HepG2 (cell line): ENCODE measurements around the gene NR2F6. TPM values are rescaled to one million over a fixed set of nuclear protein-coding genes. Genes with fewer than 3 reads are reported as not detected.
A peak's percentile ranks its signal among the peaks of the same experiment; 100 is the strongest.

ENCODE experiments used
- ADNP ChIP-seq: sonication (generic); formaldehyde crosslinking; IDR thresholded peaks from 2 replicates; pipeline ENCODE4 v1.4.0; 2020; ENCODE audit warnings: missing genetic modification reagents
- BCL3 ChIP-seq: sonication (generic); formaldehyde crosslinking; IDR thresholded peaks from 2 replicates; pipeline ENCODE4 v1.5.1; 2020; ENCODE audit warnings: mild to moderate bottlenecking, missing genetic modification reagents, moderate library complexity
- CC2D1A ChIP-seq: sonication (generic); formaldehyde crosslinking; IDR thresholded peaks from 2 replicates; pipeline ENCODE4 v1.8.1; 2023; ENCODE audit warnings: mild to moderate bottlenecking, missing genetic modification reagents
- EEA1 ChIP-seq: sonication (generic); formaldehyde crosslinking; IDR thresholded peaks from 2 replicates; pipeline ENCODE4 v1.5.1; 2020; ENCODE audit warnings: mild to moderate bottlenecking, missing genetic modification reagents, borderline replicate concordance
- FOXK1 ChIP-seq: sonication (generic); formaldehyde crosslinking; IDR thresholded peaks from 2 replicates; pipeline ENCODE4 v1.4.0; 2020; ENCODE audit warnings: low read depth, missing genetic modification reagents, borderline replicate concordance
- HNF4A ChIP-seq: sonication (generic); formaldehyde crosslinking; IDR thresholded peaks from 2 replicates; pipeline ENCODE4 v1.4.0; 2020; ENCODE audit warnings: missing genetic modification reagents
- KDM2A ChIP-seq: sonication (generic); formaldehyde crosslinking; IDR thresholded peaks from 2 replicates; pipeline ENCODE4 v1.4.0; 2020; ENCODE audit warnings: low read depth, missing genetic modification reagents, borderline replicate concordance
- KDM4B ChIP-seq: sonication (generic); formaldehyde crosslinking; IDR thresholded peaks from 2 replicates; pipeline ENCODE4 v1.4.0; 2020; ENCODE audit warnings: missing genetic modification reagents
- KLF6 ChIP-seq: IDR thresholded peaks from 2 replicates; pipeline ENCODE4 v1.8.0; 2016; ENCODE audit warnings: missing biosample characterization, missing genetic modification reagents
- LCORL ChIP-seq, 2 experiments: fragments of 450-650 bp in 1 of 2; sonication (generic) in 1 of 2; formaldehyde crosslinking in 1 of 2; IDR thresholded peaks; 2 replicates each; pipeline versions ENCODE4 v1.5.0 to v1.6.1; 2017 to 2020; ENCODE audit warnings: antibody characterized with exemption in 1 of 2, missing genetic modification reagents in 1 of 2
- PHF8 ChIP-seq: sonication (generic); formaldehyde crosslinking; IDR thresholded peaks from 2 replicates; pipeline ENCODE4 v1.5.0; 2020; ENCODE audit warnings: missing genetic modification reagents
- SMYD3 ChIP-seq: sonication (generic); formaldehyde crosslinking; IDR thresholded peaks from 2 replicates; pipeline ENCODE4 v1.8.1; 2023; ENCODE audit warnings: mild to moderate bottlenecking, missing genetic modification reagents
- ZBED4 ChIP-seq: sonication (generic); formaldehyde crosslinking; IDR thresholded peaks from 2 replicates; pipeline ENCODE4 v1.4.0; 2020; ENCODE audit warnings: missing genetic modification reagents, borderline replicate concordance
- ZHX2 ChIP-seq, 2 experiments: sonication (generic) in 1 of 2; formaldehyde crosslinking in 1 of 2; IDR thresholded peaks; 2 replicates each; pipeline versions ENCODE4 v1.6.1 to v1.9.0; 2014 to 2022; ENCODE audit warnings: antibody characterized with exemption in 1 of 2, borderline replicate concordance in 1 of 2, inconsistent platforms in 1 of 2, low read depth in 1 of 2, missing genetic modification reagents in 1 of 2
- ZMYM3 ChIP-seq: sonication (generic); formaldehyde crosslinking; IDR thresholded peaks from 2 replicates; pipeline ENCODE4 v1.5.1; 2020; ENCODE audit warnings: mild to moderate bottlenecking, missing genetic modification reagents
- ZNF207 ChIP-seq: fragments of 450-650 bp; IDR thresholded peaks from 2 replicates; pipeline ENCODE4 v1.6.1; 2016; ENCODE audit warnings: antibody characterized with exemption, borderline replicate concordance
- ZNF543 ChIP-seq: sonication (generic); formaldehyde crosslinking; IDR thresholded peaks from 2 replicates; pipeline ENCODE4 v1.4.0; 2020; ENCODE audit warnings: mild to moderate bottlenecking, missing genetic modification reagents
- ZNF660 ChIP-seq: sonication (generic); formaldehyde crosslinking; IDR thresholded peaks from 2 replicates; pipeline ENCODE4 v1.5.1; 2020; ENCODE audit warnings: mild to moderate bottlenecking, low read depth, missing genetic modification reagents, borderline replicate concordance
- ZNF772 ChIP-seq: sonication (generic); formaldehyde crosslinking; IDR thresholded peaks from 2 replicates; pipeline ENCODE4 v1.5.0; 2020; ENCODE audit warnings: mild to moderate bottlenecking, missing genetic modification reagents
- polyA plus RNA-seq, 8 experiments: library from polyadenylated mRNA; depleted of rRNA in 3 of 8; stranded (reverse) in 7 of 8; unstranded in 1 of 8; fragments of >200 nt; fragmentation: Illumina TruSeq in 4 of 8; extraction: Trizol in 4 of 8; gene quantifications; 2 replicates each; pipeline versions ENCODE4 v1.2.1 to v1.2.3, GENCODE V29; 2011 to 2016; ENCODE audit warnings: low read depth in 4 of 8, missing spikeins in 1 of 8, mixed read lengths in 1 of 8; ENCODE audit not compliant: insufficient read depth in 1 of 8
- total RNA-seq, 5 experiments: library from RNA; depleted of rRNA; stranded (reverse); fragments of >200 nt; fragmentation: Illumina TruSeq; extraction: Trizol; gene quantifications; 2 replicates each; pipeline ENCODE4 v1.2.3, GENCODE V29; 2016; ENCODE audit warnings: low read depth in 1 of 5

Gene NR2F6
- total and polyA plus RNA-seq, 2 of the 13 experiments (the other 11 are each of a cell fraction or from before 2014, with no cell fraction given) = 30.9 to 72.4 TPM

GRCh38 chr19:17240062-17240752 is 5.5 kb downstream of the NR2F6 start (continued):
- TF ChIP-seq ZHX2 (IDR thresholded peaks at IDR 0.05; ENCODE audit: low read depth) = no peak
- no peak for TF ChIP-seq ZHX2 (CRISPR knock-in tag; IDR thresholded peaks at IDR 0.05; ENCODE audit: borderline replicate concordance)
- TF ChIP-seq ZNF772 = no peak
- no peak for TF ChIP-seq KDM2A (CRISPR knock-in tag)
- no peak for TF ChIP-seq BCL3 (CRISPR knock-in tag)
- TF ChIP-seq KDM4B = peak; percentile 45; the same call in 1 of the 2 replicates
- TF ChIP-seq ZMYM3 = peak; percentile 56; the same call in 1 of the 2 replicates
- TF ChIP-seq ADNP (CRISPR knock-in tag) = no peak
- TF ChIP-seq FOXK1 (CRISPR knock-in tag) = 0 out of 2 replicates have a peak, but pooled peaks have one; percentile 19
- TF ChIP-seq ZNF660 (CRISPR knock-in tag) = no peak
- TF ChIP-seq KLF6 = no peak
- TF ChIP-seq LCORL (IDR thresholded peaks at IDR 0.05) = no peak
- TF ChIP-seq LCORL (CRISPR knock-in tag; IDR thresholded peaks at IDR 0.05) = peak; percentile 47
- peak; percentile 83 for TF ChIP-seq HNF4A (CRISPR knock-in tag)
- TF ChIP-seq EEA1 (CRISPR knock-in tag) = no peak
- no peak for TF ChIP-seq CC2D1A (CRISPR knock-in tag)
- no peak for TF ChIP-seq SMYD3 (CRISPR knock-in tag)
- no peak for TF ChIP-seq ZNF543 (CRISPR knock-in tag)
- TF ChIP-seq ZNF207 = no peak
- no peak for TF ChIP-seq ZBED4 (CRISPR knock-in tag)
- no peak for TF ChIP-seq PHF8 (CRISPR knock-in tag)
